ENCODE results near the gene ZC3H12C. TPM values are rescaled to one million over a fixed set of nuclear protein-coding genes. Genes with fewer than 3 reads are reported as not detected.
A peak's percentile ranks its signal among the peaks of the same experiment; 100 is the strongest.
"Not testable (repeated sequence)": the region's sequence is repeated elsewhere in the genome, so short reads cannot be mapped to it uniquely, and the experiment has no call there.

Gene ZC3H12C
- total RNA-seq, 1 donor from 2014 or later, result 9.6 TPM

GRCh38 chr11:110208678-110209312 lies 115.6 kb downstream of the ZC3H12C start:
- not testable (repeated sequence) for H3K4me1 Mint-ChIP-seq (ENCODE audit: low read depth); H3K27me3 Mint-ChIP-seq; H3K9me3 Mint-ChIP-seq (ENCODE audit: low read depth); H3K36me3 Mint-ChIP-seq (ENCODE audit: insufficient read depth)
- peak; percentile 27 for TF ChIP-seq CTCF (IDR thresholded peaks at IDR 0.05; ENCODE audit: unreplicated experiment)
- peak overlapping the region; percentile 80 for H3K4me3 Mint-ChIP-seq (ENCODE audit: low read depth)
- H3K27ac Mint-ChIP-seq, result peak overlapping the region; percentile 89
- DNase-seq (ENCODE audit: low spot score, unreplicated experiment), result peak; percentile 25

GRCh38 chr11:110209313-110209694 lies 116.1 kb downstream of the ZC3H12C start:
- peak overlapping the region; percentile 89 for H3K27ac Mint-ChIP-seq
- not testable (repeated sequence) for H3K4me1 Mint-ChIP-seq (ENCODE audit: low read depth); H3K9me3 Mint-ChIP-seq (ENCODE audit: low read depth); H3K36me3 Mint-ChIP-seq (ENCODE audit: insufficient read depth); H3K27me3 Mint-ChIP-seq; DNase-seq (ENCODE audit: low spot score, unreplicated experiment)
- peak overlapping the region; percentile 80 for H3K4me3 Mint-ChIP-seq (ENCODE audit: low read depth)

GRCh38 chr11:110217223-110217877 lies 124.2 kb downstream of the ZC3H12C start:
- Mint-ChIP-seq H3K9me3 (ENCODE audit: low read depth) (no peaks in the 10 kb centered on the region), H3K4me3 (ENCODE audit: low read depth) (no peak overlapping the region), H3K27me3 (no peaks in the 10 kb centered on the region), H3K27ac (no peak overlapping the region), H3K36me3 (ENCODE audit: insufficient read depth) (peaks cover 9% of the 10 kb centered on the region), H3K4me1 (ENCODE audit: low read depth) (no peaks in the 10 kb centered on the region)
- no peak for DNase-seq (ENCODE audit: low spot score, unreplicated experiment)
- no peak for TF ChIP-seq CTCF (IDR thresholded peaks at IDR 0.05; ENCODE audit: unreplicated experiment)

- no peaks in the 10 kb centered on the region for H3K4me1 Mint-ChIP-seq (ENCODE audit: low read depth)
- no peak overlapping the region for H3K27ac Mint-ChIP-seq
- no peak overlapping the region for H3K4me3 Mint-ChIP-seq (ENCODE audit: low read depth)
- TF ChIP-seq CTCF (IDR thresholded peaks at IDR 0.05; ENCODE audit: unreplicated experiment), result no peak
- H3K27me3 Mint-ChIP-seq, result no peaks in the 10 kb centered on the region
- no peak for DNase-seq (ENCODE audit: low spot score, unreplicated experiment)
- H3K9me3 Mint-ChIP-seq (ENCODE audit: low read depth), result no peaks in the 10 kb centered on the region
- peaks cover 9% of the 10 kb centered on the region for H3K36me3 Mint-ChIP-seq (ENCODE audit: insufficient read depth)
These were observed 124.7 kb downstream of the ZC3H12C start for GRCh38 chr11:110217936-110218335.

- Mint-ChIP-seq H3K4me3 (ENCODE audit: low read depth) (no peak overlapping the region), H3K36me3 (ENCODE audit: insufficient read depth) (peaks cover 12% of the 10 kb centered on the region)
- no peak for TF ChIP-seq CTCF (IDR thresholded peaks at IDR 0.05; ENCODE audit: unreplicated experiment)
These were observed 126.0 kb downstream of the ZC3H12C start for GRCh38 chr11:110219006-110219785.

More at GRCh38 chr11:110219006-110219785, 126.0 kb downstream of the ZC3H12C start:
- H3K27ac Mint-ChIP-seq, result no peak overlapping the region
- H3K4me1 Mint-ChIP-seq (ENCODE audit: low read depth), result no peaks in the 10 kb centered on the region
- no peaks in the 10 kb centered on the region for H3K9me3 Mint-ChIP-seq (ENCODE audit: low read depth)
- no peak for DNase-seq (ENCODE audit: low spot score, unreplicated experiment)
- H3K27me3 Mint-ChIP-seq, result no peaks in the 10 kb centered on the region

Other genes with a start within 250 kb of the ZC3H12C start
- gene RDX, start 203.2 kb downstream of the ZC3H12C start, total RNA-seq, result 89.6 and 92.8 TPM in 2 replicates